NCI-H226 (cell line): Measurements from ENCODE around the gene ADARB2.
"Not testable (repeated sequence)": the region's sequence is repeated elsewhere in the genome, so short reads cannot be mapped to it uniquely, and the experiment has no call there.

ENCODE experiments used
- DNase-seq: peaks from one replicate; pipeline ENCODE4 v3.0.0-alpha.2; 2015

The ADARB2 gene

GRCh38 chr10:1173091-1173490 lies 564.2 kb downstream of the ADARB2 start:
- no peak for DNase-seq

- DNase-seq: no peak
Observed at GRCh38 chr10:1172256-1172984, 564.9 kb downstream of the ADARB2 start.

GRCh38 chr10:1171586-1171985 lies 565.7 kb downstream of the ADARB2 start:
- DNase-seq: no peak

GRCh38 chr10:1171182-1171581 lies 566.1 kb downstream of the ADARB2 start:
- DNase-seq: no peak

- DNase-seq: no peak
Observed at GRCh38 chr10:1170867-1171180, 566.5 kb downstream of the ADARB2 start.

DNA sequence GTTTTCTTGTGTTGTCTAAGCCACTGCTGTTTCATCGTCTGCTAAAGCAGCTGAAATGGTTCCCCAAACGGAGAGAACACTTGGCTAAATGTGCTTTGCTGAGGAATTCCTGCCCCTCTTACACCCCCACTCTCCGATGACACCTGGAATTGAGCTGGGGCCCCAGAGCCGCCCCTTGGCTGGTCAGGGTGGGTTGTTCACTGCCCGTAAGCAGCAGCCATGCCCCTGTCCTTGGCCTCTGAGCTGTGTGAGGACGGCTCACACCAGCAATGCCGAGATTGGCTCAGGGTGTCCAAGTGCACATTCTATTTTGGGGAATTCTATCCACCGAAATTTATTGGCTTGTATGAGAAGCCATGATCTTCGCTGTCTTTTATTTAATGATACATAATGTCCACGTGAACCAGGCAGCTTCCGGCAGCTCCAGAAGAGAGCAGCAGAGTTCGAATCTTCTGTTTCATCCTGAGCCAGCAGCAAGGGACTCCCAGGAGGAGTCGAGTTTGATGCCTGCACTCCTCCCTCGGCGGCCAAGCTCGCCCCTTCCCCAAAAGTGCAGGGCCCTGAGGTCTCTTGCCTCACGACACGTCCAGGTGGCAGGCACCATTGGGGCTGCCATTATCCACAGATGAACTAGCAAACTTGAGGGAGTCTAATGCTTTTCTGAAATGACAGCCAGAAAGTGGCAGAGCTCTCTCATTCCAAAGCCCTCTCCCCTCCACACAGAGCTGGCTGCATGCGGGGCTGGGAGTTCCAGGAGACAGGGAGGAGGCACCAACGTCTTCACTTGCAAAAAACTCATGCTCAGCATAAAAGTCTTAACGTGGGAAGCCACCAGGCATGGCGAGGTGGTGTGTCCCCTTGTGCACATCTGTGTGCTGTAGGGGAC lies 567.1 kb downstream of the ADARB2 start:
- no peak for DNase-seq

GRCh38 chr10:1169186-1169885 lies 568.0 kb downstream of the ADARB2 start:
- no peak for DNase-seq

GRCh38 chr10:1168763-1169162 lies 568.6 kb downstream of the ADARB2 start:
- DNase-seq: no peak

DNA sequence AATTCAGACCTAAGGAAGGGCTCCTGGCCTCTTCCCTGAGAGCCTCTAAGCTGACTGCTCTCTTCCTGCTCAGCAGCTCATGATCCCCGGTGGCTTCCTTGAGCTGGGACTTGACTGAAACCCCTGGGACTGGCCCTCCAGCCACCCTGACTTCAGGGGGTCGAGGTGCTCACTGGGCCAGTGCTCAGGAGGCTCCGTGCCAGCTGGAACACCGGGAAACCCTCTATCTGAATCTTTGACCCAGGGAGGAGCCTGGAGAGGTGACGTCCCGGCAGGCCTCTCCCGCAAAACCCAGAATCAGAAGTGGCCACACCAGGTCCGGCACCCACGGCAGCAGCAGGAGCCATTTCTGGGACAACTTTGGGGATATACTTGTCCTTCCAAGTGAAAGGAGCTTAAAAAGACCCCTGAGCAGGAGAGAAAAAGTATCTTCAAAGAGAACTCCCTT lies 570.5 kb downstream of the ADARB2 start:
- DNase-seq: no peak

- DNase-seq: no peak
Observed at GRCh38 chr10:1166101-1166827, 571.1 kb downstream of the ADARB2 start.

- no peak for DNase-seq
Observed at GRCh38 chr10:1163831-1164230, 573.5 kb downstream of the ADARB2 start.

DNA sequence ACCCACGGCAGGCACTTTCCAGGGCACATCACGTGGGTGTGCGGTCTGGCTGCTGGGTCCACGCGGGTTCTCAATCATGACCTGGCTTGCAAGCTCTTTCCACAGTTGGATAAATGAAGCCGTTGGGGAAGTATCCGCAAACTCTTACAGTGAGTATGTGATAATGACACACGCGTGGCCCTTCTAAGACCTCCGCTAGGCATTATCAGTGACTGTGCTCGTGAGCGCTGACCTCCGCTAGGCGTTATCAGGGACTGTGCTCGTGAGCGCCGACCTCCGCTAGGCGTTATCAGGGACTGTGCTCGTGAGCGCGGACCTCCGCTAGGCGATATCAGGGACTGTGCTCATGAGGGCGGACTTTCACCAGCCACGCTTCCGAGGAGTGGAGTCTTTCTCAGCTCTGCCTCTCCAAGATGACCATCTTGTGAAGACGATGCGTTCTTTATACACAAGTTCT lies 574.1 kb downstream of the ADARB2 start:
- DNase-seq: no peak

GRCh38 chr10:1162481-1163203 lies 574.7 kb downstream of the ADARB2 start:
- no peak for DNase-seq

DNA sequence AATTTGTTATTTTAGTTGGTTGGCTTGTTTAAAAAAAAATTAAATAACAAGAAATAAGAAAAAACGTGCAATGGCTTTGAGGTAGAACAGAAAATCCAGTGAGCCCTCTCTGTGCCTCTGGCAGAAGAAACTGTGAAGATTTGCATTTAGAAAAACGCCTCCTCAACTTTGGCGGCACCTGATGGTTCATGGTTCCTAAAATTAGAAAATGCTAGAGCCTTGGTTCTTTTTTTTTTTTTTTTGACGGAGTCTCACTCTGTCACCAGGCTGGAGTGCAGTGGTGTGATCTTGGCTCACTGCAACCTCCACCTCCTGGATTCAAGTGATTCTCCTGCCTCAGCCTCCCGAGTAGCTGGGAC lies 576.0 kb downstream of the ADARB2 start:
- DNase-seq: not testable (repeated sequence)

DNA sequence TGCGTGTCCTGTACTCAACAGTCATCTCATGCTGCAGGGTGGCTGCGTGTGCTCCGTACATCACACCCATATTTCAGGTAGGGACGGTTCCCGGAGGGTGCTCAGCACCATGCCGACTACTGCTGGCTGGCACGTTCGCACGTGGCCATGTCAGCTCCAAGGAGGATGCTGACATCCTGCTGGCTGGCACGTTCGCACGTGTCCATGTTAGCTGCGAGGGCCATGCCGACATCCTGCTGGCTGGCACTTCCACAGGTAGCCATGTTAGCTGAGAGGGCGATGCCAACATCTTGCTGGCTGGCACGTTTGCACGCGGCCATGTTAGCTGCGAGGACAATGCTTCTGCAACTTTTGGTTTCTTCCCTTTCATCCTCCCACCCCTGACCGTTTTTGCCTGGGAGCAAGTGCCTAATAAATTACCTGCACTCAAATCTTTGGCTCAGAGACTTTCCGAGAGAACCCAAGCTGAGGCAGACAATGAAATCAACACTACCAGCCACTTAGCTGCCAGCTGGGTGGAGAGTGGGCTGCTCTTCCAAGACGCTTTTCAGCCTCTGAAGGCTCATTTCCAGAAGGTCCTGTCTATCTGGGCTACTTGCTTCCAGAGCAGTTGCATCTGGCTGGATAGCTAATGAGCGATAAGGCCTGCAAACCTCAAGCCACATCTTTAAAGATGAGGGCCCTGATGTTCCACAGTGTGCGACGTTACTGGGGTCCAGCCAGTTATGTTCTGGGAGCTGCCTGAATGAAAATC lies 576.6 kb downstream of the ADARB2 start:
- DNase-seq: no peak

GRCh38 chr10:1159131-1160061 lies 577.9 kb downstream of the ADARB2 start:
- DNase-seq: no peak

DNA sequence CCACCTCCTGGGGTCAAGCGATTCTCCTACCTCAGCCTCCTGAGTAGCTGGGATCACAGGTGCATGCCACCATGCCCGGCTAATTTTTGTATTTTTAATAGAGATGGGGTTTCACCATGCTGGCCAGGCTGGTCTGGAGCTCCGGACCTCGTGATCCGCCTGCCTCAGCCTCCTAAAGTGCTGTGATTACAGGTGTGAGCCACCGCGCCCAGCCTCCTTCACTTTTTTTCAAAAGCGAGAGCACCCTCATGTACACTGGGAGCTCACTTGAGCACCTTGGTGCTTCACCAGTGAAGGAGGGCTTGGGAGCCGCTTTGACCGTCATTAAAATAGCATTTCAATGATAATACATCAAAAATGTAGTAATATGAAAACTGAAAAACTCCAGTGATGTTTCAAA lies 578.8 kb downstream of the ADARB2 start:
- not testable (repeated sequence) for DNase-seq

- DNase-seq: no peak
Observed at GRCh38 chr10:1158066-1158465, 579.3 kb downstream of the ADARB2 start.

- no peak for DNase-seq
Observed at GRCh38 chr10:1157615-1157933, 579.8 kb downstream of the ADARB2 start.

GRCh38 chr10:1156921-1157614 lies 580.3 kb downstream of the ADARB2 start:
- DNase-seq: no peak
